ENCODE results near the gene SAMD7.

Gene SAMD7

GRCh38 chr3:169955406-169955805 lies 44.0 kb downstream of the SAMD7 start:
- in situ Hi-C loops (cut with HindIII; ENCODE audit: low sequenced_read_pairs): no loop called here
- DNase-seq (ENCODE audit: low read depth): no peak
- TF ChIP-seq CTCF (IDR thresholded peaks at IDR 0.05; ENCODE audit: low read depth, low read length, missing control alignments): no peak
- H3K4me3 ChIP-seq (ENCODE audit: low read depth, low read length): no peak overlapping the region

- no peak overlapping the region for H3K4me3 ChIP-seq (ENCODE audit: low read depth, low read length)
- DNase-seq (ENCODE audit: low read depth): no peak
- in situ Hi-C loops (cut with HindIII; ENCODE audit: low sequenced_read_pairs): no loop called here
- TF ChIP-seq CTCF (IDR thresholded peaks at IDR 0.05; ENCODE audit: low read depth, low read length, missing control alignments): no peak
Measured at GRCh38 chr3:169964176-169964575, 52.8 kb downstream of the SAMD7 start.

GRCh38 chr3:169965562-169966427 lies 54.4 kb downstream of the SAMD7 start:
- H3K4me3 ChIP-seq (ENCODE audit: low read depth, low read length): peak overlapping the region; percentile 72
- in situ Hi-C loops (cut with HindIII; ENCODE audit: low sequenced_read_pairs): no loop called here
- DNase-seq (ENCODE audit: low read depth): peak; percentile 0
- TF ChIP-seq CTCF (IDR thresholded peaks at IDR 0.05; ENCODE audit: low read depth, low read length, missing control alignments): no peak

- peak; percentile 82 for DNase-seq (ENCODE audit: low read depth)
- TF ChIP-seq CTCF (IDR thresholded peaks at IDR 0.05; ENCODE audit: low read depth, low read length, missing control alignments): peak; percentile 49
- in situ Hi-C loops (cut with HindIII; ENCODE audit: low sequenced_read_pairs): no loop called here
- peak within 1 kb of the TSS; percentile 72 for H3K4me3 ChIP-seq (ENCODE audit: low read depth, low read length)
Measured at GRCh38 chr3:169966428-169966950, 55.1 kb downstream of the SAMD7 start, which contains the start of gene SEC62. Gene SEC62 (plus strand): TSS chr3:169966807. CDS start chr3:169966823, 16 bp downstream.

- no peak for TF ChIP-seq CTCF (IDR thresholded peaks at IDR 0.05; ENCODE audit: low read depth, low read length, missing control alignments)
- DNase-seq (ENCODE audit: low read depth): peak; percentile 23
- in situ Hi-C loops (cut with HindIII; ENCODE audit: low sequenced_read_pairs): no loop called here
- peak overlapping the region; percentile 72 for H3K4me3 ChIP-seq (ENCODE audit: low read depth, low read length)
Measured at GRCh38 chr3:169966951-169967915, 55.9 kb downstream of the SAMD7 start.
